HG02938 (cell line): ENCODE data around the gene TMEM187.
A peak's percentile ranks its signal among the peaks of the same experiment; 100 is the strongest.
"Not testable (repeated sequence)": the region's sequence is repeated elsewhere in the genome, so short reads cannot be mapped to it uniquely, and the experiment has no call there.

Source experiments
- ATAC-seq: cut with Tn5 transposase; IDR thresholded peaks from one replicate; pipeline ENCODE4 v1.9.1; 2021; ENCODE audit warnings: mild to moderate bottlenecking, moderate library complexity; ENCODE audit not compliant: unreplicated experiment

TMEM187 gene

DNA sequence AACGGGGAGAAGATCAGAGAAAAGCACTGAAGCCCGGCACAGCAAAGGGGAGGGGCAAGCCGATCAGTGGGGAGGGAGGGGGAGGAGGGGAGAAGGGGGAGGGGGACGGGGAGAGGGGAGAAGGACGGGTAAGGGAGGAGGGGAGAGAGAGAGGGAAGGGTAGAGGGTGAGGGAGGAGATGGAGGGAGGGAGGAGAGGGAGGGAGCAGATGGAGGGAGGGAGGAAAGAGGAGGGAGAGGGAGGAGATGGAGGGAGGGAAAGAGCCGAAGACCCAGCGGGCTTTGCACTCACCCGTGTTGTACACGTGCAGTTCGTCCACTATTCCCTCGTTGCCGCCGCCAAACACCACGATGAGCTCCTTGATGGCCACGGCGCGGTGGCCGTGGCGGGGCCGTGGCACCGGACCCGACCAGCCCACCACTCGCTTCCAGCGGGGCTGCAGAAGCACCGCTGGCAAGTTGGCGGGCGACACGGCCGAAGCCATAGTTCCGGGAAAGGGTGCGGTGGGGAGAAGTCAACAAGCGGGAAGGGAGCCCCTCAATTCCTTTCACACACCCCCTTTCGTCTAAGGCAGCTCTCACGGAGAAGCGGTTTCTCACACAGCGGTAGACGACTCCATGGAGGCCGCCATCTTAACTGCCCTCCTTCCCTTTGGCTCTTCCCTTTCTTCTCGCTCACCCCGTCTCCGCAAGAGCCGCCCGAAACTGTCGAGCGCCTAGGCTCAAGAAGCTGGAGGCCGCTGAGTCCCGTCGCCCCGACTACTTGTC, 2.0 kb upstream of the TMEM187 start:
- peak; percentile 6 for ATAC-seq

DNA sequence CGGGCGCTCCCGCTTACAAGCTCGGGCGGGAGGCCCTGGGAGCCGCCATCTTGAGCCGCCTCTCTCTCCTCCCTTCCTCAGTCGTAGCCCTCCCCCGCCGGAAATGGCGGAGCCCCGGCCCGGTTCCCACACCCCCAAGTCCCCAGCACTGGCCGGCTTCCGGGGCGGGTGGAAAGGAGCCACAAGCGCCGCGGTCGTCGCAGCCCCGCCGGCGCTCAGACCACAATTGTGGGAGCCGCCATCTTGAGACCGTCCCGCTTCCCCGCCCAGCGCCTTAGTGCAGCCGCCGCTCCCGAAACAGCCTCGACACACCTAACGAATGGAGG, 1.5 kb upstream of the TMEM187 start:
- peak; percentile 26 for ATAC-seq

DNA sequence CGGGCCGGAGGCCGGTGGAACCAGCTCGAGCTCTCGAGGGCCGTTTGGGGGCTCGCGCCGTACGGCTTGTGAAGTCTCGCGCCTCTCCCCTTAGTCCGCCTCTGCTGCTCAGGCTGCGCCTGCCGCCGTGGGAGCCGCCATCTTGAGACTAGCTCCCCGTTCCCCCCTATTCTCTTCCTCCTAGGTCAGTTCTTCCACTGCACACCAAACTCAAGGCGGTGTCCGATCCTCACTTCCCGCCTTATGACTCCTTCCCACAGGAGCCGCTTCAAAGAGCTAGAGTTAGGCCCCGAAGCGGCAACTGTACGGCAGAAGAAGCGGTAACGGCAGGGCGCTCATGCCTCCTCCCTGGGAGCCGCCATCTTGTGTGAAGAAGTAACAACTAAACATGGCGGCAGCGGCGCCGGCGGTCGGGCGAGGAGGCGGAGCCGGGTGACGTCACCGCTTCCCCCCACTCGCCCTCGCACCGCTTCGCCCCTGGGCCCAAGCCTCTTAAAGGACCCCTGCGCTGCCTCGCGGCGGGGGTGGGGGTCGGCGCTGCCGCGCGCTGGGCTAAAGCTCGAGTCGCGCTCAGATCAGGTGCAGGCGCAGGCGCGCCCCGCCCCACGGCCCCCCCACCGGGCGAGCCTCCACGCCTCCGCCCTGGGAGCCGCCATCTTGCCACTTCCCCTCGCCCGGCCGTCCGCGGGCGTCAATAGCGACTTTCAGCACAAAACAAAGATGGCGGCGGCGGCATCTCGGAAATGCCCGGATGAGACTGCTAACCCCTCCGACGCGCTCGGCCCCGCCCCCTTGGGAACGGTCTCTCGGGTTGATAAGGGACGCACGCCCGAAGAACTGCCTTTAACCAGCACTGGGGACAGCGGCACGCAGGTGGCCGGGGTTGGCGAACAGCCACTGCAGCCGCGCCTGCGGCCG, 845 bp upstream of the TMEM187 start, which contains the start of gene HCFC1:
TSS of gene HCFC1 (minus strand) at position 369 of the 918 bp plus-strand sequence. CDS start 978 bp downstream, outside the sequence.
- peak; percentile 43 for ATAC-seq

DNA sequence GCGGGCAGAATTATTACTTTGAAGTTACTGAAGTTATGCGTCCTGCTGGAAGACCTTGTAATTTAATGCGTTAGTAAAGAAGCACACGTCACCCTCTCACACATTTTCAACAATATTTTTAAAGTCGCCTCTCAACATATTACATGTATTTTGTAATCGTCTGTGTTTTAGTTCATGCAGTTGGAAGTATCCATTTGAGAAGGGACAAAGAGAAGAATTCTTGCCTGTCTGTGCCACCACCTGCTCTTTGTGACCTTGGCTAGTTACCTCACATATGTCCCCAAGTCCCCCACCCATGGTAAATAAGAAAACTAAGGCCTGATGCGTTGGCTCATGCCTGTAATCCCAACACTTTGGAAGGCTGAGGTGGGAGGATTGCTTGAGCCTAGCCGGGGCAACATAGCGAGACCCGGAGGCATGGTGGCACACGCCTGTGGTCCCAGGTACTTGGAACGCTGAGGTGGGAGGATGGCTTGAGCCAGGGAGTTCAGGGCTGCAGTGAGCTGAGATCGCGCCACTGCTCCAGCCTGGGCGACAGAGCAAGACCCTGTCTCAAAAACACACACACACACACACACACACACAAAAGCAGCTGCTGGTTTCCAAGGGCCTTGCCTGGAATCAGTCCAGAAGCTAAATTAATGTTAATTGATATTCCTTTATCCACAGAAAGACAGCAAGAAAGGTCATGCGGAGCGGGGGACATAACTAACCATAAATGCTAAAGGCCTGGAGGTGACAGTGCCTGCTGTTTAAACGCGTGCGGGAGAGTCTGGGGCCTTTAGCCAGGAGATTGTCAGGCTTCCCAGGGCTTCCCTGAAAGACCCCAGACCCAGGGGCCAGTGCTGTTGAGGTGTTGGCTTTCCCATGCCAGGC, 811 bp downstream of the TMEM187 start:
- ATAC-seq: no peak

DNA sequence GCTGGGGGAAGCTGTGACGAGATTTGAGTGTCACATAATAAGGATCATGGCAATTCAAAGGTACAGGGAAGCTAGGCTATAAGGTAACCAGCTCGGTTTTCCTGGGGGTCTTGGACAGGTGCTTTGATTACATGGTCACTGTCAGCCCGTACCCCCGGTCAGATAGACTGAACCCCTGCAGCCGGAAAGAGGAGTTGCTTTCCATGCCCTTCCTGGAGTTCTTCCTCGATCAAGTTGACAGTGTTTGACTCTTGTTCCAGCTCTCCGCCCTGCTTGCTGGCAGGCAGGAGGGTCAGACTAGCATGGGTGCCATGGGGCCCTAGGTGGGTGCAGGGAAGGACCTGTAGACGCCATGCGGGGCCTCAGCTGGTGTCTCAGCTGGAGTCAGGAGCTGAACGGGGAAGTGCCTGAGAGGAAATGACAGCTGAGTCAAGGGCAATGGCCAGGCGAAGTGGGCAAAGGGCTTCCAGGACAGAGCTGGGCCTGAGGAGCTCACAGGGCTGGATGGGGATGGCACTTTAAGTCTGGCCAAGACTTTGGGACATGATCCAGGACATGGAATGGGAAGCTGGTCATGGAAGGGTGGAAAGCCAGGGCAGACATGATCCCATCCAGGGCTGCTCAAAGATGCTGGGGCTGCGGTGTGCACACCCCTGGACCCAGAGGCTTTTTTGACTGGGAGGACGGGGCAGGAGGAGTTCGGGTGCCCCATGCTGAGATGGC, 1.6 kb downstream of the TMEM187 start:
- no peak for ATAC-seq

DNA sequence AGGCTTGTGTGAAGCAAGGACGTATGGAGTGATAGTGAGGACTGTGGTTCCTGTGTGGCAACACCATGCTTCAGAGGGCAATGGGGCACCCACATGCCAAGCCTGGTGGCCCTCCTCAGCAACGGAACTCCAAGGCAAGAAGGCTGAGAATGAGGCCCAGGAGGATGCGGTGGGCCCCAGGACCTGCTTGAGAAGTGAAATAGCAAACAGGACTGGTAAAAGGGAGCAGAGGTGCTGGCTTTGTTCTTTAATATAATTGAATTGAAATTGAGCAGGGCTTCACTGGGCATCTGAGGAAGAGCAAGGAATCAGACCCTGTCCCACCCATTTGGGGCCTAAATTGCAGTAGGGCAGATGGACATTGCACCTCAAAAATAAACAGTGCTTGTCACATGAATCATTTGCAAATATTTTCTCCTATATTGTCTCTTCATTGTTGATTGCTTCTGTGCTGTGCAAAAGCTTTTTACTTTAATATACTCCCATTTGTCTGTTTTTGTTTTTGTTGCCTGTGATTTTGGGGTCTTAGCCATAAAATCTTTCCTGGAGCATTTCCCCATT, 2.3 kb downstream of the TMEM187 start:
- ATAC-seq: no peak

DNA sequence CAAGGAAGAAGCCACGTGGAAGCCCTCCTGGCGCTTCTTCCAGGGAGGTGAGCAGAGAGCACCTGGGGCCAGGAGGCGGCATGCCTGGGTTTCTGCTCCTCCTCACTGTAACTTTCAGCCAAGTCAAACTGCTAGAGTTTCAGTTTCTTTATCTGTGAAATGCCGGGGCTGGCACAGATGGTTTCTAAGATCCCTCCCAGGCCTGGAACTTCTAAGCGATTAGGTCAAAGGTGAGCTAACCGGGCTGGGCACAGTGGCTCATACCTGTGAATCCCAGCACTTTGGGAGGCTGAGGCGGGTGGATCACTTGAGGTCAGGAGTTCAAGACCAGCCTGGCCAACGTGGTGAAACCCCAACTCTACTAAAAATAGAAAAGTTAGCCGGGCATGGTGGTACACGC, 7.8 kb downstream of the TMEM187 start:
- ATAC-seq: not testable (repeated sequence)

DNA sequence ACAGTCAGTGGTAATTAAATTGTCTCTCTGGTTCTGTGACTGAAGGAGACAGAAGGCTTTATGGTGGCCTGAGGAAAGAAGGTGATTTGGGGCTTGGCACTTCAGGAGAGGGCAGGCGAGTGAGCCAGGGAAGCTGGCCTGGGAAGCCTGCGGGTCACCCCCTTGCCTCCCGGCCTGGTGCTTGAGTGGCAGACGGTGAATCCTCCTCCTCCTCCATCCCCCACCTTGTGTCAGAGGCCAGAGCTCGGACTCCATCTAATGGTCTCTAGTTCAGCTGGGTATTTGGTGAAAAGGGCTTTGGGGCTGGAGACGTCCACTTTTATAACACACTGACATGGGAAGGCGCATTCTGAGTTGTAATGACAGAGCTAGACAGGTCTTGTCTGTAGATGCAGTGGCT, 8.7 kb downstream of the TMEM187 start:
- no peak for ATAC-seq

DNA sequence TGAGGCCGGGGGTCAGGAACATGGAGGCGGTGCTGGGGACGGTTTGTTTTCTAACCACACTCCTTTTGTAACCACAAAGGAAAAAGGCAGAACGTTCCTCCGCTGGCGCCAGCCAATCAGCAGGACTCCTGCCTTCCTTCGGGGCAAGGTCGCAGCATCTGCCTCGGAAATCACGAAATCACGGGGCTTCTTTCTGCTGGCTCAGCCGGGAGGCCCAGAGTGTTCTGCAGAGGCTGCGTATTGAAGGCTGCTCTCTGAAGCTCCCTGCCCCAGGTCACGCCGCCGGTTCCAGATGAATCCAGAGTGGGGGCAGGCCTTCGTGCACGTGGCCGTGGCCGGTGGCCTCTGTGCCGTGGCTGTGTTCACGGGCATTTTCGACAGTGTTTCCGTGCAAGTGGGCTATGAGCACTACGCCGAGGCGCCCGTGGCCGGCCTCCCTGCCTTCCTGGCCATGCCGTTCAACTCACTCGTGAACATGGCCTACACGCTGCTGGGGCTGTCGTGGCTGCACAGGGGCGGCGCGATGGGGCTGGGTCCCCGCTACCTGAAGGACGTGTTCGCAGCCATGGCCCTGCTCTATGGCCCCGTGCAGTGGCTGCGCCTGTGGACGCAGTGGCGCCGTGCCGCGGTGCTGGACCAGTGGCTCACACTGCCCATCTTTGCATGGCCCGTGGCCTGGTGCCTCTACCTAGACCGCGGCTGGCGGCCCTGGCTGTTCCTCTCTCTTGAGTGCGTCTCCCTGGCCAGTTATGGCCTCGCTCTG, 9.4 kb downstream of the TMEM187 start:
- ATAC-seq: no peak

DNA sequence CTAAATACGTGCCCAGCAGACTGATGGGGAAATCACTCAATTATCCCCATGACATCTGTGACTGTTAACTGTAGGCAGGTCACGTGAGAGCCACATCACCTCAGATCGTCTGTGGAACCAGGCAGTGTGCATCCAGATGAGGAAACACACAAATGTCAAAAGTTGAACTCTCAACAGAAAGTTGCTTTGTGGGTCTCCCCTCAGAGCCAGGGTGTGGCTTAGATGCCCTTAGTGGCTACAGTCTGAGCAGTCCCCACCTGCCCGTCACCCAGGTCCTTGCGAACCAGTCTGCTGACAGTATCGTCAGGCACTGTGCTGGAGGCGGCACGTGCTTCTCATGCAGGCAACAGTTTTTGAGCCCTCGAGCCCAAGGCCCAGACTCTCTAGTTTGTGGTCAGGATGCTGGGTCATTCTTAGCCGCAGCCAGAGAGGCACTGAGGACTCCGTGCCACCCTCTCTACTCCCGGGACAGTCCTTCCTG, 10.8 kb downstream of the TMEM187 start:
- ATAC-seq: no peak

DNA sequence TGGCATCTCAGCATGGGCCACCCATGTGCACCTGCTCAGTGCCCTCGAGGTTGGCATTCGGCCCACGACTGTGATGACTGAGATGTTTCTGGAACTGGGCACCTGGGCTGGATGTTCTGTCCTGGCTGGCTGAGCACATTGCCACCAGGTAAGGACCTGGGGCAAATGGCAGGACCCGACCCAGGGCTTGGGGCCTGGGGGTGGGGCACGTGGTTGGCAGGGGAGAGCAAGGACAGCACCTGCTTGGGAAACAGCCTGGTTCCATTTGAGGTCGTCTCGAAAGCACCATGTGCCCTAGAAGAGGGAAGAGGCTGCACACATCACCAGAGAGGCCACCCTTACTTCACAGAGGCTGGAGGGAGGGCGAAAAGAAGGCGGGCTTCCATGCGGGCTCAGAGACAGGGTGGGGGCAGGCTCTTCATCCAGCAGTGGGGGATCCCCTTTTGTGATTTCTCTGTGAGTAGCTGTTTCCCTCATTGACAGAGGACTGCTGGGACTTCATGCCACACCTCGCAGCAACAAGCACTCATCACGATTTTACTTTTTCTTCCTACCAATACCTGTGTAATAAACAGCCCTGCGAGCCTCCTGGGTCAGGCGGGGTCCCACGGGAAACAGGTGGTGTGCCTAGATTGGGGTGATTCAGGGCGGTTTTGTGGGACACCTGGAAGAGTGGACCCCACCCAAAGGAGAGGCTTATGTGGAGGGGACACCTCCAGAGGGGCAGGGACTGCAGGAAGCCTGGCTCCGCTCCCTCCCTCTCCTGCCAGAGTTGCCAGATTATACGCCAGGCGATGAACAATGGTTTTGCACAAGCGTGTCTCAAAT, 12.0 kb downstream of the TMEM187 start:
- no peak for ATAC-seq

DNA sequence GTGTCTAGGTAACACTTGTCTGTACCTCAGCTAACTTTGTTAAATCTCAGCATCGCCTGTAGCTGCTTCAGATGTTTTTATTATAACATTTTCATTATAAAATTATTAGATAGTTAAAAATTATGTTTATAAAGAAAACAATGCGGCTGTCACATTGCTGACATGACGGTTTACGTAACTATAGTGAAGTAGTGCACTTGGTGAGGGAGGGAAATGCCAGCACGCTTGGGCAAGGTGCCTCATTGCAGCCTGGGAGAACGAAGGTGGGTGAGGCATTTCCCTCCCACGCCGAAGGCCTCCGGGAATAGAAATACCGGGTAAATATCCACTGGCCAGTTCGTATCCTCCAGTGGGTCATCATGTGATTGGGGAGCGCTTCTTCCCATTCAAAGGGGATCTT, 15.9 kb downstream of the TMEM187 start:
- no peak for ATAC-seq

DNA sequence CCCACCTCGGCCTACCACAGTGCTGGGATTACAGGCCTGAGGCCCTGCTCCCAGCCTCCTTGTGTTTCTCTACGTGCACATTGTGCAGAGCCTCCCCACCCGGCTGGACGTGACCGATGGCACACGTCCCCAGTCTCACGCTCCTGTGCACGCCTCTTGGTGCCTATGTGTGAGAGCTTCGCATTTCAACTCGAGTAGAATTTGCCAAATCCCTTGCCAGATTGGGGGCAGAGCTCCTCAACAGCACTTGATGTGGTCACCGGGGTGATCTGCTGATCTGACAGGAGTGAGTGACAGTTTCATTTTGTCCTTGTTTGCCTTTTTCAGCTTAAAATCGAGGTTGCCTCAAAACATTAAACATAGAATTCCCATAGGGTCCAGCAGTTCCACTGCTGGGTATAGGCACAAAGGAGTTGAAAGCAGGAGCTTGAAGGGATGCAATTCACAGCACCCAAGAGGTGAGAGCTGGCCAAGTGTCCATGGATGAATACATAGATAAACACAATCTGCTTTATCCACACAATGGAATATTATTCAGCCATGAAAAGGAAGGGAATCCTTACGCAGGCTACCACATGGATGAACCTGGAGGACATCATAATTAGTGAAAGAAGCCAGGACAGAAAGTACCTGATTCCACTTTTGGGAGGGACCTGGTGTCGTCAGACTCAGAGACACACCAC, 17.6 kb downstream of the TMEM187 start:
- ATAC-seq: no peak

DNA sequence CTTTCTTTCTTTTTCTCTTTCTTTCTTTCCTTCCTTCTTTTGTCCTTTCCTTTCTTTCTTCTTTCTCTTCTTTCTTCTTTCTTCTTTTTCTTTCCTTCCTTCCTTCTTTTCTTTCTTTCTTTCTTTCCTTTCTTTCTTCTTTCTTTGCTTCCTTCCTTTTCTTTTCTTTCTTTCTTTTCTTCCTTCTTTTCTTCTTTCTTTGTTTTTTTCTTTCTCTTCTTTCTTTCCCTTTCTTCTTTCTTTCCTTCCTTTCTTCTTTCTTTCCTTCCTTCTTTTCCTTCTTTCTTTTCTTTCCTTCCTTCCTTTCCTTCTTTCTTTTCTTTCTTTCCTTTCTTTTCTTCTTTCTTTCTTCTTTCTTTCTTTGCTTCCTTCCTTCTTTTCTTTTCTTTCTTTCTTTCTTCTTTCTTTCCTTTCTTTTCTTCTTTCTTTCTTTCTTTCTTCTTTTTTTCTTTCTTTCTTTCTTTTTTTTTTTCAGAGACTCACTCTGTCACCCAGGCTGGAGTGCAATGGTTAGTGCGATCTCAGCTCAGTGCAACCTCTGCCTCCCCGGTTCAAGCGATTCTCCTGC, 18.5 kb downstream of the TMEM187 start:
- ATAC-seq: no peak

DNA sequence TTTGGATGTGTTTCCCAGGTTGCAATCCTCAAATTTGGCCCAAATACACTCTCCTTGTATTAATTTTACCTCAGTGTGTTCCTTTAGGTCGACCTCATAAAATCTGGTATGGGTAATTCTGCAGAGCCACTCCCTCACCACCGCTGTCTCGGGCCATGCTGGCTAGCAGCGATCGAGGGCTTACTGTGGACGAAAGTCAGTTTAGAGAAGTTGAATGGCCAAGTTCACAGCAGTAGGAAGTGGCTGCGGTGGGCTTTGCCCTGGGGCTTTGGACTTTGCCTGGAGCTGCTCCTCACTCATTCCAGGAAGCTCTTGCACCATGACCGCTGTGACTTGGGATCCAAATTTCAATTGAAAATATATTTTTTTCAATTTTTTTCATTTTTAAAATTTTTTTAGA, 19.6 kb downstream of the TMEM187 start:
- no peak for ATAC-seq

DNA sequence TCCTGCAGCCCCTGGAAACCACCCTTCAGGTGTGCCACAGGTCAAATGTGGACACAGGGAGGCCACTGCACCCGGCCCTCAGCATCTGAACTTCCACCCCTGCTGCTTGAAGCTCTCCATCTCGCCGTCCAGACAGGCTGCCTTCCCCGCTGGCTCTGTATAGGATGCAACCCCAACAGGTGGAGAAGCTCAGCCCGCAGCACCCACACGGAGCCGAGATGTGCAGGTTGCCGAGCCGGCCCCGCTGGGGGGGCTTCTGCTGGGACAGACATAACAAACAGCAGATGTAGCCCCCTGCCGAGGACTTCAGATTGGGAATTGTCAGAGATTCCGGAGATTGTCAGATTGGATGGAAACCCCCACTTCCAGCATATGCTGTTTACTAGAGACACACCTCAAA, 20.5 kb downstream of the TMEM187 start:
- no peak for ATAC-seq

DNA sequence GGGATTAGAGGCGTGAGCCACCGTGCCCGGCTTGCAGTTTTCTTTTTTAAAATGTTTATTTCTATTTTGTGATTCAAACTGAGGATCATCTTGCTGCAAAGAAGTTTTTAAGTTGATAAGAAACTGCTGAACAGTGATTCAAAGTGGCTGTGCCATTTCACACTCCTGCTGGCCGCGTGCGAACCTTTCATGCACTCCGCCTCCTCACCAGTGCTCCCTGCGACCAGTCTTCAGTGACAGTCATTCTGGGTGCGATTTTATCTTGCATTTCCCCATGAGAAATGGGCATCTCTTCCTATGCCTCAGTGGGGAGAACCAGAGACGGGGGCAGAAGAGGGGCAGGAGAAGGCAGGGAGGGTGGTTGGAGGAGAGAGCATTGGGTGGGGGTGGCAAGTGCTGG, 21.4 kb downstream of the TMEM187 start:
- ATAC-seq: no peak
